OCI-LY1 (cell line): ENCODE measurements around the gene AKAP8L.
A peak's percentile ranks its signal among the peaks of the same experiment; 100 is the strongest.
"Not testable (repeated sequence)": the region's sequence is repeated elsewhere in the genome, so short reads cannot be mapped to it uniquely, and the experiment has no call there.

ENCODE experiments used
- H2AFZ ChIP-seq: fragments of 200-600 bp; sonication (generic), shearing (Covaris generic); 2 replicates; pipeline ENCODE4 v1.6.0; 2014; ENCODE audit warnings: antibody characterized with exemption, mild to moderate bottlenecking, low read length
- H3F3A ChIP-seq: fragments of 200-600 bp; sonication (generic), shearing (Covaris generic); 2 replicates; pipeline ENCODE4 v1.6.0; 2014; ENCODE audit warnings: mild to moderate bottlenecking, antibody characterized with exemption, low read length, moderate library complexity; ENCODE audit not compliant: insufficient read depth
- H3K27ac ChIP-seq: fragments of 200-600 bp; sonication (generic); 2 replicates; pipeline ENCODE4 v1.5.1; 2014; ENCODE audit warnings: low read length, mixed run types, mild to moderate bottlenecking, low read depth; ENCODE audit not compliant: poor library complexity, severe bottlenecking
- H3K27me3 ChIP-seq: fragments of 200-600 bp; sonication (generic); 2 replicates; pipeline ENCODE4 v1.6.0; 2014; ENCODE audit warnings: antibody characterized with exemption, mild to moderate bottlenecking, low read length, moderate library complexity; ENCODE audit not compliant: insufficient read depth
- H3K36me3 ChIP-seq: fragments of 200-600 bp; sonication (generic); 2 replicates; pipeline ENCODE4 v1.6.1; 2014; ENCODE audit warnings: mild to moderate bottlenecking, antibody characterized with exemption, low read length, moderate library complexity, mixed read lengths; ENCODE audit not compliant: insufficient read depth
- H3K4me1 ChIP-seq: fragments of 200-600 bp; sonication (generic); 2 replicates; pipeline ENCODE4 v1.5.1; 2014; ENCODE audit warnings: mild to moderate bottlenecking, low read length, moderate library complexity; ENCODE audit not compliant: insufficient read depth, severe bottlenecking
- H3K4me2 ChIP-seq: fragments of 200-600 bp; sonication (generic), shearing (Covaris generic); 2 replicates; pipeline ENCODE4 v1.6.1; 2014; ENCODE audit warnings: low read length
- H3K4me3 ChIP-seq: fragments of 200-600 bp; sonication (generic); 2 replicates; pipeline ENCODE4 v1.5.1; 2014; ENCODE audit warnings: low read length, low read depth, mild to moderate bottlenecking, mixed read lengths; ENCODE audit not compliant: poor library complexity, severe bottlenecking
- H3K79me2 ChIP-seq: fragments of 200-600 bp; shearing (Covaris generic); 2 replicates; pipeline ENCODE4 v1.6.1; 2016; ENCODE audit warnings: mixed run types, low read length, mixed read lengths; ENCODE audit not compliant: insufficient read depth
- H3K9ac ChIP-seq: fragments of 200-600 bp; sonication (generic), shearing (Covaris generic); 2 replicates; pipeline ENCODE4 v1.6.1; 2014; ENCODE audit warnings: mild to moderate bottlenecking, low read length, mixed read lengths
- H3K9me2 ChIP-seq: fragments of 200-600 bp; sonication (generic), shearing (Covaris generic); 2 replicates; pipeline ENCODE4 v1.6.1; 2014; ENCODE audit warnings: low read depth, mild to moderate bottlenecking, low read length, mixed read lengths
- H3K9me3 ChIP-seq: fragments of 200-600 bp; shearing (Covaris generic); 2 replicates; pipeline ENCODE4 v1.6.1; 2014; ENCODE audit warnings: low read length, mixed read lengths
- H4K20me1 ChIP-seq: fragments of 200-600 bp; sonication (generic), shearing (Covaris generic); 2 replicates; pipeline ENCODE4 v1.6.0; 2016; ENCODE audit warnings: mild to moderate bottlenecking, low read length; ENCODE audit not compliant: insufficient read depth
- CTCF ChIP-seq: fragments of 200-600 bp; sonication (generic), shearing (Covaris generic); IDR thresholded peaks from 2 replicates; pipeline ENCODE4 v1.5.1; 2017; ENCODE audit warnings: mild to moderate bottlenecking, antibody characterized with exemption, low read length, moderate library complexity, mixed read lengths
- EZH2 ChIP-seq: fragments of 200-600 bp; sonication (generic), shearing (Covaris generic); IDR thresholded peaks from 2 replicates; pipeline ENCODE4 v1.8.0; 2017; ENCODE audit warnings: borderline replicate concordance, mixed run types, mild to moderate bottlenecking, antibody characterized with exemption, low read length, moderate library complexity, mixed read lengths

AKAP8L gene

DNA sequence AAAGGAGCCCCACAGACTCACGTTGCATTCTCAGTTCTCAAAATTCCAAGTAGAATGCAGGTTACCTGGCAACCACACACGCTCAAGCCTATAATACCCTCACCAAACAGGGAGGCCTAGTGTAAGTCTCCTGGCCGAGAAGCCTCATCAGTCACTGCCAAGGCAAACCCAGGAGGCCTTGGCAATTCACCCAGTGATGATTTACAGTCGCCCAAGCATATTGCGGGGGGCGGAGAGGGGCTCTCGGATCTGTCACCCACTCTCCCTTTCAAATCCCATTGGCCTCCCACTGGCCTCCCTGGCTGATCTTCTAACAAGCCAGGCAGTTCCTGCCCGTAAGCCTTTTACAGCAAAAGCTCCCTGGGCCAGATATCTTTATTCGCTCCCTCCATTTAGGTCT is 1.1 kb downstream of the AKAP8L start:
- H3F3A ChIP-seq: no peaks in the 10 kb centered on the region
- H3K4me1 ChIP-seq: peaks cover 51% of the 10 kb centered on the region
- H3K27me3 ChIP-seq: no peaks in the 10 kb centered on the region
- peak overlapping the region; percentile 98 for H3K4me3 ChIP-seq
- peaks cover 47% of the 10 kb centered on the region for H3K36me3 ChIP-seq
- peak overlapping the region; percentile 98 for H3K9ac ChIP-seq
- H3K4me2 ChIP-seq: peak overlapping the region; percentile 99
- no peaks in the 10 kb centered on the region for H3K9me3 ChIP-seq
- H2AFZ ChIP-seq: no peak overlapping the region
- no peaks in the 10 kb centered on the region for H3K9me2 ChIP-seq
- H4K20me1 ChIP-seq: no peaks in the 10 kb centered on the region
- peaks cover 54% of the 10 kb centered on the region for H3K79me2 ChIP-seq
- TF ChIP-seq EZH2 (no peak), CTCF (no peak)
- peak overlapping the region; percentile 45 for H3K27ac ChIP-seq

GRCh38 chr19:15412832-15413231 is 6.0 kb downstream of the AKAP8L start:
- peaks cover 91% of the 10 kb centered on the region for H3K79me2 ChIP-seq
- no peak overlapping the region for H3K4me3 ChIP-seq
- H3K9ac ChIP-seq: no peak overlapping the region; the same call in 1 of the 2 replicates
- H2AFZ ChIP-seq: no peak overlapping the region
- no peak overlapping the region for H3K27ac ChIP-seq
- H3K4me1 ChIP-seq: peaks cover 39% of the 10 kb centered on the region
- H3F3A ChIP-seq: no peaks in the 10 kb centered on the region
- H3K4me2 ChIP-seq: no peak overlapping the region
- H3K9me3 ChIP-seq: no peaks in the 10 kb centered on the region
- no peaks in the 10 kb centered on the region for H4K20me1 ChIP-seq
- TF ChIP-seq CTCF (no peak), EZH2 (no peak)
- H3K36me3 ChIP-seq: peaks cover 60% of the 10 kb centered on the region
- no peaks in the 10 kb centered on the region for H3K27me3 ChIP-seq
- no peaks in the 10 kb centered on the region for H3K9me2 ChIP-seq

DNA sequence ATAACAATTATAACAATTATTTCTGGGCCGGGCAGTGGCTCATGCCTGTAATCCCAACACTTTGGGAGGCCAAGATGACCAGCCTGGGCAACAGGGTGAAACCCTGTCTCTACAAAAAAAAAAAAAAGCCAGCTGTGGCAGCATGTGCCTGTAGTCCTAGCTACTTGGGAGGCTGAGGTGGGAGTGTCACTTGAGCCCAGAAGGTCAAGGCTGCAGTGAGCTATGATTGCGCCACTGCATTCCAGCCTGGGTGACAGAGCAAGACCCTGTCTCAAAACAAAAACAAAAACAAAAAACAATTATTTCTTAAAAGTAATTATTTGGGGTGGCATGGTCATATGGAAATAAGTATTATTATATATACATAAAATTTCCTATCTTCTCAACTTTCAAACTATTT is 7.4 kb downstream of the AKAP8L start:
- not testable (repeated sequence) for H3K27ac ChIP-seq, H3K9me3 ChIP-seq, H3K9ac ChIP-seq, H3F3A ChIP-seq, H3K4me3 ChIP-seq, H3K27me3 ChIP-seq, H3K9me2 ChIP-seq, H4K20me1 ChIP-seq, H3K4me2 ChIP-seq, H2AFZ ChIP-seq
- Histone ChIP-seq H3K36me3 (peaks cover 65% of the 10 kb centered on the region), H3K79me2 (peaks cover 91% of the 10 kb centered on the region), H3K4me1 (peaks cover 24% of the 10 kb centered on the region)

GRCh38 chr19:15404780-15405211 is 14.0 kb downstream of the AKAP8L start:
- TF ChIP-seq EZH2 (no peak), CTCF (no peak)
- Histone ChIP-seq H2AFZ (no peak overlapping the region), H3K27ac (no peak overlapping the region), H3K27me3 (no peaks in the 10 kb centered on the region), H3F3A (no peaks in the 10 kb centered on the region), H3K79me2 (peaks cover 57% of the 10 kb centered on the region), H3K36me3 (peaks cover 85% of the 10 kb centered on the region), H3K9me3 (no peaks in the 10 kb centered on the region), H3K4me3 (no peak overlapping the region), H4K20me1 (no peaks in the 10 kb centered on the region), H3K4me2 (no peak overlapping the region), H3K4me1 (peaks cover 6% of the 10 kb centered on the region), H3K9me2 (no peaks in the 10 kb centered on the region), H3K9ac (no peak overlapping the region)
